Panc1 (cell line): Measurements from ENCODE around the gene ELAVL1. TPM values are rescaled to one million over a fixed set of nuclear protein-coding genes. Genes with fewer than 3 reads are reported as not detected.

Experiments
- ATAC-seq: fragments of 200-7000 bp; cut with Tn5 transposase; 2 replicates; pipeline ENCODE4 v1.9.1; 2020; ENCODE audit warnings: mild to moderate bottlenecking, moderate library complexity
- BruUV-seq: library from RNA; stranded (reverse); fragments of 400-500 nt; replicated peaks from 2 replicates; lab custom pipeline; 2021; lab: Mats Ljungman, UMichigan
- CTCF ChIA-PET: fragments of 300-600 bp; sonication (Branson Sonifier 250); formaldehyde crosslinking; loops from one replicate; lab custom pipeline; 2022; ENCODE audit warnings: antibody characterized with exemption; lab: Charles Lee
- POLR2A ChIA-PET: fragments of 300-600 bp; sonication (Branson Sonifier 250); formaldehyde crosslinking; loops from one replicate; lab custom pipeline; 2022; ENCODE audit warnings: antibody characterized with exemption; lab: Charles Lee
- DNase-seq: peaks from one replicate; pipeline ENCODE4 v3.0.0-alpha.2; 2010; ENCODE audit warnings: low read depth, low spot score
- H3K27ac ChIP-seq: 2 replicates; pipeline ENCODE4 v1.5.1; 2011; ENCODE audit warnings: mild to moderate bottlenecking, low read length, inconsistent platforms
- H3K27me3 ChIP-seq: fragments of 200-500 bp; sonication (Bioruptor generic); 2 replicates; pipeline ENCODE4 v1.6.0; 2014; ENCODE audit warnings: low read length, inconsistent platforms; ENCODE audit not compliant: control insufficient read depth, insufficient read depth
- H3K36me3 ChIP-seq: fragments of 200-500 bp; sonication (Bioruptor generic); 2 replicates; pipeline ENCODE4 v1.5.1; 2014; ENCODE audit warnings: inconsistent platforms, mild to moderate bottlenecking, low read length, moderate library complexity; ENCODE audit not compliant: control insufficient read depth, insufficient read depth
- H3K4me1 ChIP-seq: 2 replicates; pipeline ENCODE4 v1.5.1; 2011; ENCODE audit warnings: inconsistent platforms, mild to moderate bottlenecking, low read length, moderate library complexity; ENCODE audit not compliant: control insufficient read depth, insufficient read depth
- H3K4me3 ChIP-seq, 2 experiments: 2 replicates each; pipeline ENCODE4 v1.5.1; 2011 to 2012; ENCODE audit warnings: low read depth in 2 of 2, low read length in 2 of 2, mild to moderate bottlenecking in 2 of 2, inconsistent platforms in 1 of 2, moderate library complexity in 1 of 2
- H3K9me3 ChIP-seq: fragments of 200-500 bp; sonication (Bioruptor generic); 2 replicates; pipeline ENCODE4 v1.5.1; 2014; ENCODE audit warnings: low read depth, mild to moderate bottlenecking, inconsistent platforms, low read length, moderate library complexity; ENCODE audit not compliant: control insufficient read depth, insufficient read depth
- CTCF ChIP-seq: fragments of 450-650 bp; IDR thresholded peaks from 2 replicates; pipeline ENCODE4 v1.5.1; 2017; ENCODE audit warnings: mild to moderate bottlenecking
- POLR2AphosphoS5 ChIP-seq: IDR thresholded peaks from 2 replicates; pipeline ENCODE4 v1.6.1; 2012; ENCODE audit warnings: mild to moderate bottlenecking, low read depth, low read length, moderate library complexity
- REST ChIP-seq, 2 experiments: IDR thresholded peaks; 2 replicates each; pipeline ENCODE4 v1.6.1; 2011 to 2012; ENCODE audit warnings: low read depth in 2 of 2, control low read depth in 1 of 2, low read length in 1 of 2, mild to moderate bottlenecking in 1 of 2, moderate library complexity in 1 of 2; ENCODE audit not compliant: insufficient read depth in 1 of 2
- SIN3A ChIP-seq: IDR thresholded peaks from 2 replicates; pipeline ENCODE4 v1.6.1; 2012; ENCODE audit warnings: low read depth, mild to moderate bottlenecking, low read length, moderate library complexity, borderline replicate concordance; ENCODE audit not compliant: insufficient read depth
- TCF7L2 ChIP-seq: IDR thresholded peaks from 2 replicates; pipeline ENCODE4 v1.6.1; 2011; ENCODE audit warnings: mild to moderate bottlenecking, low read depth, low read length, inconsistent platforms
- in situ Hi-C: cut with HindIII; loops from 2 replicates; pipeline ENCODE4 v1.10.0; 2016; ENCODE audit warnings: low sequenced_read_pairs, low pct_unique_long_range_greater_than_20kb
- intact Hi-C: fragments of 100-400 bp; cut with micrococcal nuclease; formaldehyde crosslinking; loops from one replicate; pipeline ENCODE4 v1.10.0; 2022; ENCODE audit not compliant: unreplicated experiment
- total RNA-seq: library from RNA; stranded (reverse); gene quantifications from one replicate; pipeline ENCODE4 v1.2.1, GENCODE V29; 2021; ENCODE audit not compliant: unreplicated experiment

Gene ELAVL1
- total RNA-seq, 1 experiment from 2014 or later, result 123 TPM

GRCh38 chr19:7923295-7924191 lies 81.9 kb downstream of the ELAVL1 start:
- no TSS peak for BruUV-seq
- H3K27me3 ChIP-seq, result no peaks in the 10 kb centered on the region
- in situ Hi-C loops (no loop called here), intact Hi-C loops (no loop called here)
- CTCF ChIA-PET, result interaction anchor here (0.5 kb wide), 1 partner anchor 21 kb away, joined by 3 read pairs; no protein-coding TSS in a partner anchor
- DNase-seq (no peak), ATAC-seq (no peak)
- no peak for TF ChIP-seq TCF7L2
- peak; percentile 59 for TF ChIP-seq POLR2AphosphoS5
- H3K27ac ChIP-seq, result peak overlapping the region; percentile 0; the same call in 1 of the 2 replicates
- peaks cover 40% of the 10 kb centered on the region for H3K4me1 ChIP-seq
- no peaks in the 10 kb centered on the region for H3K9me3 ChIP-seq
- H3K36me3 ChIP-seq, result no peaks in the 10 kb centered on the region; the same call in 1 of the 2 replicates
- H3K4me3 ChIP-seq, result no peak overlapping the region; a peak in 1 of 4 replicates
- POLR2A ChIA-PET, result no interaction called here

GRCh38 chr19:7922836-7923195 lies 82.6 kb downstream of the ELAVL1 start:
- BruUV-seq, result no TSS peak
- Histone ChIP-seq H3K27me3 (no peaks in the 10 kb centered on the region), H3K9me3 (no peaks in the 10 kb centered on the region), H3K4me1 (peaks cover 33% of the 10 kb centered on the region), H3K36me3 (no peaks in the 10 kb centered on the region; the same call in 1 of the 2 replicates), H3K4me3 (no peak overlapping the region), H3K27ac (no peak overlapping the region)
- intact Hi-C loops, result no loop called here
- CTCF ChIA-PET, result no interaction called here
- no peak for TF ChIP-seq TCF7L2
- TF ChIP-seq POLR2AphosphoS5, result no peak
- TF ChIP-seq CTCF, result no peak
- TF ChIP-seq REST (IDR thresholded peaks at IDR 0.05; ENCODE audit: insufficient read depth in 1 of 2, low read depth in 2 of 2, low read length in 1 of 2), result no peak
- TF ChIP-seq SIN3A, result no peak
- in situ Hi-C loops, result no loop called here
- ATAC-seq, result no peak
- no peak for DNase-seq
- POLR2A ChIA-PET, result no interaction called here
